Keratinocyte (primary cell): ENCODE measurements around the gene FRAS1. TPM values are rescaled to one million over a fixed set of nuclear protein-coding genes. Genes with fewer than 3 reads are reported as not detected.

Experiments
- DNase-seq: peaks from one replicate; pipeline ENCODE4 v3.0.0-alpha.2; 2011; ENCODE audit warnings: low read depth, missing footprints, low spot score
- FAIRE-seq: peaks from 2 replicates; lab custom pipeline; 2011; peaks lifted over from hg19 to GRCh38; lab: Jason Lieb, UNC
- H2AFZ ChIP-seq: 2 replicates; pipeline ENCODE4 v1.6.0; 2012; ENCODE audit warnings: low read length, control low read depth, inconsistent platforms; ENCODE audit not compliant: control insufficient read depth
- H3K27ac ChIP-seq: 2 replicates; pipeline ENCODE4 v1.5.1; 2011; ENCODE audit warnings: low read length; ENCODE audit not compliant: control insufficient read depth, insufficient read depth
- H3K27me3 ChIP-seq: 3 replicates; pipeline ENCODE4 v1.6.0; 2011; ENCODE audit warnings: low read length; ENCODE audit not compliant: control insufficient read depth, insufficient read depth; ENCODE audit errors: extremely low read depth
- H3K36me3 ChIP-seq, 2 experiments: 2 replicates in 1 of 2; 3 replicates in 1 of 2; pipeline ENCODE4 v1.5.1; 2011; ENCODE audit warnings: low read length in 2 of 2, mild to moderate bottlenecking in 1 of 2; ENCODE audit not compliant: control insufficient read depth in 2 of 2, insufficient read depth in 2 of 2; ENCODE audit errors: extremely low read depth in 1 of 2
- H3K4me1 ChIP-seq: 3 replicates; pipeline ENCODE4 v1.5.1; 2011; ENCODE audit warnings: low read length; ENCODE audit not compliant: control insufficient read depth, insufficient read depth; ENCODE audit errors: extremely low read depth
- H3K4me2 ChIP-seq: 3 replicates; pipeline ENCODE4 v1.6.0; 2011; ENCODE audit warnings: low read depth, low read length; ENCODE audit not compliant: control insufficient read depth, insufficient read depth; ENCODE audit errors: extremely low read depth
- H3K4me3 ChIP-seq, 3 experiments: fragments of 200-600 bp in 1 of 3; sonication (generic) in 1 of 3; 2 replicates in 2 of 3; 3 replicates in 1 of 3; pipeline ENCODE4 v1.5.1; 2011 to 2016; ENCODE audit warnings: low read length in 3 of 3, mild to moderate bottlenecking in 3 of 3, control low read depth in 2 of 3, inconsistent platforms in 1 of 3, low read depth in 1 of 3, mixed read lengths in 1 of 3, mixed run types in 1 of 3, moderate library complexity in 1 of 3; ENCODE audit not compliant: control insufficient read depth in 2 of 3, insufficient read depth in 2 of 3; ENCODE audit errors: extremely low read depth in 1 of 3
- H3K79me2 ChIP-seq: 2 replicates; pipeline ENCODE4 v1.6.0; 2012; ENCODE audit warnings: low read length; ENCODE audit not compliant: control insufficient read depth, insufficient read depth
- H3K9ac ChIP-seq: 3 replicates; pipeline ENCODE4 v1.6.0; 2011; ENCODE audit warnings: low read length; ENCODE audit not compliant: control insufficient read depth, insufficient read depth; ENCODE audit errors: extremely low read depth
- H3K9me1 ChIP-seq: 3 replicates; pipeline ENCODE4 v1.6.0; 2011; ENCODE audit warnings: low read length; ENCODE audit not compliant: control insufficient read depth, insufficient read depth; ENCODE audit errors: extremely low read depth
- H3K9me3 ChIP-seq: 2 replicates; pipeline ENCODE4 v1.5.1; 2012; ENCODE audit warnings: low read depth, low read length; ENCODE audit not compliant: control insufficient read depth
- H4K20me1 ChIP-seq: 3 replicates; pipeline ENCODE4 v1.6.0; 2011; ENCODE audit warnings: low read length; ENCODE audit not compliant: control insufficient read depth, insufficient read depth; ENCODE audit errors: extremely low read depth
- EZH2 ChIP-seq: IDR thresholded peaks from one replicate; pipeline ENCODE4 v1.6.1; 2012; ENCODE audit warnings: inconsistent platforms, mild to moderate bottlenecking, low read length, moderate library complexity
- dilution Hi-C: fragments of 300-500 bp; cut with MboI; formaldehyde crosslinking; loops from one replicate; pipeline ENCODE4 v1.7.0; 2020; ENCODE audit warnings: low sequenced_read_pairs; ENCODE audit not compliant: extremely low pct_ligation_motif_present
- polyA plus RNA-seq, 5 experiments: library from polyadenylated mRNA; depleted of rRNA in 3 of 5; stranded (reverse) in 3 of 5; stranded (forward) in 1 of 5; unstranded in 1 of 5; fragments of >200 nt; gene quantifications; 1 replicate in 1 of 5; 2 replicates in 3 of 5; 3 replicates in 1 of 5; pipeline versions ENCODE4 v1.2.1 to v1.2.3, GENCODE V29; 2011 to 2012; ENCODE audit warnings: missing spikeins in 2 of 5, low read depth in 1 of 5, low replicate concordance in 1 of 5
- TF ChIP-seq, protein P1 (sequence below), 3 experiments: IDR thresholded peaks in 1 of 3; conservative IDR thresholded peaks in 1 of 3; optimal IDR thresholded peaks in 1 of 3; 2 replicates in 2 of 3; 3 replicates in 1 of 3; pipeline versions ENCODE3 to v1.5.1; 2011; ENCODE audit warnings: low read length in 3 of 3, mild to moderate bottlenecking in 3 of 3, moderate library complexity in 2 of 3, control low read depth in 1 of 3, inconsistent platforms in 1 of 3; ENCODE audit not compliant: insufficient read depth in 2 of 3; ENCODE audit errors: extremely low read depth in 1 of 3

FRAS1 gene
- polyA plus RNA-seq, 1 donor (not counting 4 experiments of a cell fraction or from before 2014, with no cell fraction given), result 3.5 TPM

DNA sequence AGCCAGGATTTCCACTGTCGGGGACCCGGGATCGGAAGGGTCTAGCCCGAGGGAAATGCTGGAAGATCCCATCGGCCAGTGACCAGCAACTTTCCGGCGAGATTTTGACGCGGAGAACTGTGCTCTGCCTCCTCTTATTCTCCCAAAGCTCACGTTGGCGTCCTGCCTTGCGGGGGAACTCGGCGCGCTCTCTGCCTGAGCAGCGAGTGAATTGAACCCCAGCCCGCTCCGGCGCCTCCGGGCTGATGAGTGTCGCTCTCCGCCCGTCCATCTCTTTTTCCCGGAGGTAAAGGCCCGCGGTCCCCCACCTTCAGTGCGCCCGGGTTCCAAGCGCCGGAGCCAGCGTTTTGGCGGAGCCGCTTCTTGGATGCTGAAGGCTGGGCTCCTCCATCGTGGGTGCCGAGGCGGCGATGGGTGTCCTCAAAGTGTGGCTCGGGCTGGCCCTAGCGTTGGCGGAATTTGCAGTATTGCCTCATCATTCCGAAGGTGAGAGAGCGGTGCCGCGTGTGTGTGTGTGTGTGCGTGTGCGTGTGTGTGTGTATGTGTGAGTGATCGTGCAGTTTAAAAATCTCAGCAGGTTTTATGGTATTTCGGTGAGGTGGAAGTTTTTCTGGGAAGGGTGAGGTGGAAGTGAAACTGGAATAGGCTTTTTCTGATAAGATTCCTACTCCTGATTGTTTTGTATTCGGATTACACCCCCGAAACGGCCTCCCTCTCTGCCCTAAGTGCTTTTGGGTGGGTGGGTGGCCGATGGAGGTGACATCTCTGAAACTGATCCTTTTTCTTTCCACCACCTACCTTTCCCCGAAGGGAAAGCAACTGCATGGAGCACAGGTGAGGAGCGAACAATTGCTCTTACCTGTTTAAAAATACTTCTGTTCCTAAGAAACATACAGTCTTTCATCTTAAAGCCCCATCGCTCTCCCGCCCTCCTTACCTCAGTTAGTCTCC lies 752 bp downstream of the FRAS1 start:
- no peaks in the 10 kb centered on the region for H3K79me2 ChIP-seq
- peak overlapping the region; percentile 74 to 88 (median 85) for H3K4me3 ChIP-seq
- H3K36me3 ChIP-seq, result no peaks in the 10 kb centered on the region
- DNase-seq (no peak), FAIRE-seq (peak; percentile 68)
- no peaks in the 10 kb centered on the region for H3K9me1 ChIP-seq
- peaks cover 19% of the 10 kb centered on the region for H3K4me1 ChIP-seq
- H3K4me2 ChIP-seq, result peak overlapping the region; percentile 91
- peak overlapping the region; percentile 84 for H3K9ac ChIP-seq
- H4K20me1 ChIP-seq, result no peaks in the 10 kb centered on the region
- peak overlapping the region; percentile 94 for H2AFZ ChIP-seq
- H3K27me3 ChIP-seq, result no peaks in the 10 kb centered on the region
- TF ChIP-seq EZH2, result no peak
- TF ChIP-seq, protein P1, sequence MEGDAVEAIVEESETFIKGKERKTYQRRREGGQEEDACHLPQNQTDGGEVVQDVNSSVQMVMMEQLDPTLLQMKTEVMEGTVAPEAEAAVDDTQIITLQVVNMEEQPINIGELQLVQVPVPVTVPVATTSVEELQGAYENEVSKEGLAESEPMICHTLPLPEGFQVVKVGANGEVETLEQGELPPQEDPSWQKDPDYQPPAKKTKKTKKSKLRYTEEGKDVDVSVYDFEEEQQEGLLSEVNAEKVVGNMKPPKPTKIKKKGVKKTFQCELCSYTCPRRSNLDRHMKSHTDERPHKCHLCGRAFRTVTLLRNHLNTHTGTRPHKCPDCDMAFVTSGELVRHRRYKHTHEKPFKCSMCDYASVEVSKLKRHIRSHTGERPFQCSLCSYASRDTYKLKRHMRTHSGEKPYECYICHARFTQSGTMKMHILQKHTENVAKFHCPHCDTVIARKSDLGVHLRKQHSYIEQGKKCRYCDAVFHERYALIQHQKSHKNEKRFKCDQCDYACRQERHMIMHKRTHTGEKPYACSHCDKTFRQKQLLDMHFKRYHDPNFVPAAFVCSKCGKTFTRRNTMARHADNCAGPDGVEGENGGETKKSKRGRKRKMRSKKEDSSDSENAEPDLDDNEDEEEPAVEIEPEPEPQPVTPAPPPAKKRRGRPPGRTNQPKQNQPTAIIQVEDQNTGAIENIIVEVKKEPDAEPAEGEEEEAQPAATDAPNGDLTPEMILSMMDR (optimal IDR thresholded peaks at IDR 0.05 in 1 of 3, IDR thresholded peaks at IDR 0.05 in 1 of 3, conservative IDR thresholded peaks at IDR 0.05 in 1 of 3; ENCODE audit: extremely low read depth in 1 of 3, insufficient read depth in 2 of 3, low read length in 3 of 3), result no peak
- H3K9me3 ChIP-seq, result no peaks in the 10 kb centered on the region
- dilution Hi-C loops, result no loop called here
- peak overlapping the region; percentile 69 for H3K27ac ChIP-seq

DNA sequence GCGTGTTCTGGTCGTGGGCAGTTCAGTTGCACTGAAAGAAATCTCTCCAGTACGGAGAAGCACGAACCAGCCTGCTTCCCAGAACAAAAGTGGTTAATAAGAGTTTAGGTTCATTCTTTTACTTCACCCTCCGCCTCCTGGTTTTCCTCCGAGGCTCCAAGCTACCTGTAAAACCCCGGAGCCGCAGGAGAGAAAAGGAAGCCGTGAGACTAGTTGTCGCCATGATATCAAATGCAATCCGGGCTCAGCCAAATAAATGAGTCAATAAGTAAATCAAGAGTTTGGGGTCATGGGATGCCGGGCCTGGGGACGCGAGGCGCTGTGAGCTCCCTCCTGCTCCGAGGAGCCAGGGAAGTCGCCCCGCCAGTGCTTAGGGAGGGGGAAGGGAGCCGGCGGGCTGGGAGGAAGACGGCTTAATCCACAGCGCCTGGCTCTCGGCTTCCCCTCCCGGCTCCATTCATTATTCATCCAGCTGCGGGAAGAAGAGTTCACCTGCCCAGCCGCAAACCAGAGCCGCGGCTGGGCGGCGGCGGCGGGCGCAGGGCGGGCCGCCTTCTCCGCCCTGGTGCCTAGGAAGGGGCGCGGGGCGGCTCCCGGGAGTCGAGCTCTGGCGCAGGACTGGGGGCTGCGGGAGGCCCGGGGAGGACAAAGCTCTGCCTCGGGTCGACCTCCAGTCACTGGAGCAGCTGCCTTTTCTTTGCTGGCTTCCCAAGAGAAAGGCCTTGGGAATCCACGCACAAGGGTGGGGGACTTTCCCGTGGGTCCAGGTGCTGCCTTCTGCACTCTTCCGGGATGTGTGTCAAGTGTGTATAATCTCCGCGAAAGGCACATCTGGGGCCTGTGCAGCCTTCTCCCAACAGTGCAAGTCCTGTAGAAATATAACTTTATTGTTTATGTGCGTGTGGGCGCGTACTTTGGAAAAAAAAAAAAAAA lies 1.7 kb downstream of the FRAS1 start:
- peak overlapping the region; percentile 94 for H2AFZ ChIP-seq
- FAIRE-seq (no peak), DNase-seq (no peak)
- TF ChIP-seq, protein P1 (optimal IDR thresholded peaks at IDR 0.05 in 1 of 3, IDR thresholded peaks at IDR 0.05 in 1 of 3, conservative IDR thresholded peaks at IDR 0.05 in 1 of 3; ENCODE audit: extremely low read depth in 1 of 3, insufficient read depth in 2 of 3, low read length in 3 of 3), result no peak
- no peak for TF ChIP-seq EZH2
- no peaks in the 10 kb centered on the region for H3K9me3 ChIP-seq
- H3K27me3 ChIP-seq, result no peaks in the 10 kb centered on the region
- H3K4me2 ChIP-seq, result peak overlapping the region; percentile 91
- peak overlapping the region; percentile 84 for H3K9ac ChIP-seq
- no peaks in the 10 kb centered on the region for H3K79me2 ChIP-seq
- no peaks in the 10 kb centered on the region for H3K36me3 ChIP-seq
- H4K20me1 ChIP-seq, result no peaks in the 10 kb centered on the region
- H3K4me3 ChIP-seq, result peak overlapping the region; percentile 74 to 88 (median 85)
- dilution Hi-C loops, result no loop called here
- H3K27ac ChIP-seq, result peak overlapping the region; percentile 69
- peaks cover 22% of the 10 kb centered on the region for H3K4me1 ChIP-seq
- no peaks in the 10 kb centered on the region for H3K9me1 ChIP-seq
